Effector memory CD4-positive, alpha-beta T cell (primary cell): ENCODE data around the gene COBL.

Experiments
- DNase-seq, 3 donors: peaks; one replicate each; pipeline ENCODE4 v3.0.0-alpha.2; 2020
- H3K27ac ChIP-seq: 2 replicates; pipeline ENCODE4 v1.7.0; 2013; ENCODE audit warnings: mild to moderate bottlenecking, low read length, moderate library complexity; ENCODE audit not compliant: insufficient read depth, poor library complexity, severe bottlenecking
- H3K27me3 ChIP-seq: replicated peaks from 2 replicates; pipeline ENCODE4 v1.7.0; 2013; ENCODE audit warnings: mild to moderate bottlenecking, low read length; ENCODE audit not compliant: insufficient read depth, control insufficient read depth, poor library complexity, severe bottlenecking
- H3K36me3 ChIP-seq: 2 replicates; pipeline ENCODE4 v1.7.0; 2013; ENCODE audit warnings: mild to moderate bottlenecking, low read length, moderate library complexity; ENCODE audit not compliant: control insufficient read depth, insufficient read depth
- H3K4me1 ChIP-seq: 2 replicates; pipeline ENCODE4 v1.7.0; 2013; ENCODE audit warnings: low read length, mild to moderate bottlenecking; ENCODE audit not compliant: control insufficient read depth, insufficient read depth, poor library complexity, severe bottlenecking
- H3K4me3 ChIP-seq: 2 replicates; pipeline ENCODE4 v1.7.0; 2013; ENCODE audit warnings: low read length, low read depth, mild to moderate bottlenecking; ENCODE audit not compliant: insufficient read depth, poor library complexity, severe bottlenecking
- H3K9me3 ChIP-seq: 2 replicates; pipeline ENCODE4 v1.7.0; 2013; ENCODE audit warnings: mild to moderate bottlenecking, low read length, moderate library complexity; ENCODE audit not compliant: control insufficient read depth

The COBL gene

GRCh38 chr7:51307651-51308210 lies 8.9 kb downstream of the COBL start:
- Histone ChIP-seq H3K9me3 (no peaks in the 10 kb centered on the region), H3K4me3 (no peak overlapping the region), H3K4me1 (no peaks in the 10 kb centered on the region), H3K27ac (no peak overlapping the region), H3K36me3 (no peaks in the 10 kb centered on the region), H3K27me3 (no peaks in the 10 kb centered on the region)
- DNase-seq: no peak

- Histone ChIP-seq H3K27me3 (no peaks in the 10 kb centered on the region), H3K4me1 (no peaks in the 10 kb centered on the region), H3K36me3 (no peaks in the 10 kb centered on the region), H3K27ac (no peak overlapping the region), H3K4me3 (no peak overlapping the region), H3K9me3 (no peaks in the 10 kb centered on the region)
- no peak for DNase-seq
Measured at GRCh38 chr7:51306761-51307160, 9.8 kb downstream of the COBL start.

GRCh38 chr7:51304729-51305128 lies 11.9 kb downstream of the COBL start:
- Histone ChIP-seq H3K27me3 (no peaks in the 10 kb centered on the region), H3K36me3 (no peaks in the 10 kb centered on the region), H3K9me3 (no peaks in the 10 kb centered on the region), H3K4me3 (no peak overlapping the region), H3K4me1 (no peaks in the 10 kb centered on the region), H3K27ac (no peak overlapping the region)
- no peak for DNase-seq

GRCh38 chr7:51303142-51303525 lies 13.5 kb downstream of the COBL start:
- Histone ChIP-seq H3K4me3 (no peak overlapping the region), H3K27me3 (no peaks in the 10 kb centered on the region), H3K36me3 (no peaks in the 10 kb centered on the region), H3K27ac (no peak overlapping the region), H3K4me1 (no peaks in the 10 kb centered on the region), H3K9me3 (no peaks in the 10 kb centered on the region)
- DNase-seq: no peak

GRCh38 chr7:51301806-51302205 lies 14.8 kb downstream of the COBL start:
- Histone ChIP-seq H3K4me3 (no peak overlapping the region), H3K4me1 (no peaks in the 10 kb centered on the region), H3K36me3 (no peaks in the 10 kb centered on the region), H3K27me3 (no peaks in the 10 kb centered on the region), H3K9me3 (no peaks in the 10 kb centered on the region), H3K27ac (no peak overlapping the region)
- DNase-seq: no peak

- H3K27me3 ChIP-seq: no peaks in the 10 kb centered on the region
- no peak overlapping the region for H3K27ac ChIP-seq
- no peaks in the 10 kb centered on the region for H3K4me1 ChIP-seq
- H3K4me3 ChIP-seq: no peak overlapping the region
- no peaks in the 10 kb centered on the region for H3K36me3 ChIP-seq
- H3K9me3 ChIP-seq: no peaks in the 10 kb centered on the region
- no peak for DNase-seq
Measured at GRCh38 chr7:51300762-51301674, 15.6 kb downstream of the COBL start.

- no peaks in the 10 kb centered on the region for H3K36me3 ChIP-seq
- no peak overlapping the region for H3K4me3 ChIP-seq
- H3K27ac ChIP-seq: no peak overlapping the region
- H3K9me3 ChIP-seq: no peaks in the 10 kb centered on the region
- H3K27me3 ChIP-seq: no peaks in the 10 kb centered on the region
- no peaks in the 10 kb centered on the region for H3K4me1 ChIP-seq
- no peak for DNase-seq
Measured at GRCh38 chr7:51299391-51300133, 17.0 kb downstream of the COBL start.

GRCh38 chr7:51298912-51299311 lies 17.7 kb downstream of the COBL start:
- Histone ChIP-seq H3K27ac (no peak overlapping the region), H3K36me3 (no peaks in the 10 kb centered on the region), H3K27me3 (no peaks in the 10 kb centered on the region), H3K9me3 (no peaks in the 10 kb centered on the region), H3K4me1 (no peaks in the 10 kb centered on the region), H3K4me3 (no peak overlapping the region)
- no peak for DNase-seq

GRCh38 chr7:51297986-51298385 lies 18.6 kb downstream of the COBL start:
- no peak overlapping the region for H3K4me3 ChIP-seq
- H3K36me3 ChIP-seq: no peaks in the 10 kb centered on the region
- H3K4me1 ChIP-seq: no peaks in the 10 kb centered on the region
- no peak for DNase-seq
- no peaks in the 10 kb centered on the region for H3K27me3 ChIP-seq
- no peaks in the 10 kb centered on the region for H3K9me3 ChIP-seq
- no peak overlapping the region for H3K27ac ChIP-seq
